ENCODE data around the gene ETV5. TPM values are rescaled to one million over a fixed set of nuclear protein-coding genes. Genes with fewer than 3 reads are reported as not detected.

ETV5 gene
- polyA plus RNA-seq, 1 experiment: 24.1 TPM

- no peak overlapping the region for H3K4me3 ChIP-seq (ENCODE audit: low read depth, low read length)
- H3K27me3 ChIP-seq (ENCODE audit: control insufficient read depth, insufficient read depth, low read length): no peaks in the 10 kb centered on the region
- DNase-seq (ENCODE audit: low read depth): no peak
- TF ChIP-seq CTCF (IDR thresholded peaks at IDR 0.05; ENCODE audit: insufficient read depth, low read depth, low read length): no peak
- ChIA-PET CTCF (no interaction called here), POLR2A (interaction anchor here (0.6 kb wide), 2 partner anchors 24 to 30 kb away, joined by 4 to 12 read pairs; partner anchors contain the start of gene ETV5)
- H3K36me3 ChIP-seq (ENCODE audit: control insufficient read depth, insufficient read depth, low read length): peaks cover 3% of the 10 kb centered on the region
Measured at GRCh38 chr3:186084264-186084663, 24.6 kb downstream of the ETV5 start.

- Histone ChIP-seq H3K27me3 (ENCODE audit: control insufficient read depth, insufficient read depth, low read length) (no peaks in the 10 kb centered on the region), H3K36me3 (ENCODE audit: control insufficient read depth, insufficient read depth, low read length) (peaks cover 3% of the 10 kb centered on the region), H3K4me3 (ENCODE audit: low read depth, low read length) (no peak overlapping the region)
- DNase-seq (ENCODE audit: low read depth): no peak
- TF ChIP-seq CTCF (IDR thresholded peaks at IDR 0.05; ENCODE audit: insufficient read depth, low read depth, low read length): no peak
- ChIA-PET CTCF (no interaction called here), POLR2A (no interaction called here)
Measured at GRCh38 chr3:186083746-186084145, 25.1 kb downstream of the ETV5 start.

- Histone ChIP-seq H3K4me3 (ENCODE audit: low read depth, low read length) (no peak overlapping the region), H3K36me3 (ENCODE audit: control insufficient read depth, insufficient read depth, low read length) (peaks cover 1% of the 10 kb centered on the region; the same call in 1 of the 2 replicates), H3K27me3 (ENCODE audit: control insufficient read depth, insufficient read depth, low read length) (no peaks in the 10 kb centered on the region)
- no peak for DNase-seq (ENCODE audit: low read depth)
- ChIA-PET CTCF (interaction anchor here (1.7 kb wide), 1 partner anchor 9 kb away, joined by 4 read pairs; no protein-coding TSS in a partner anchor), POLR2A (no interaction called here)
- no peak for TF ChIP-seq CTCF (IDR thresholded peaks at IDR 0.05; ENCODE audit: insufficient read depth, low read depth, low read length)
Measured at GRCh38 chr3:186082150-186082549, 26.7 kb downstream of the ETV5 start.

GRCh38 chr3:186081678-186082077, 27.2 kb downstream of the ETV5 start:
- TF ChIP-seq CTCF (IDR thresholded peaks at IDR 0.05; ENCODE audit: insufficient read depth, low read depth, low read length): no peak
- ChIA-PET POLR2A (no interaction called here), CTCF (interaction anchor here (1.7 kb wide), 1 partner anchor 8 kb away, joined by 4 read pairs; no protein-coding TSS in a partner anchor)
- Histone ChIP-seq H3K27me3 (ENCODE audit: control insufficient read depth, insufficient read depth, low read length) (no peaks in the 10 kb centered on the region), H3K36me3 (ENCODE audit: control insufficient read depth, insufficient read depth, low read length) (peaks cover 1% of the 10 kb centered on the region; the same call in 1 of the 2 replicates), H3K4me3 (ENCODE audit: low read depth, low read length) (no peak overlapping the region)
- DNase-seq (ENCODE audit: low read depth): no peak

- no peak overlapping the region for H3K4me3 ChIP-seq (ENCODE audit: low read depth, low read length)
- POLR2A ChIA-PET: no interaction called here
- no peak for DNase-seq (ENCODE audit: low read depth)
- no peaks in the 10 kb centered on the region for H3K27me3 ChIP-seq (ENCODE audit: control insufficient read depth, insufficient read depth, low read length)
- CTCF ChIA-PET: interaction anchor here (0.6 to 1.7 kb wide), 4 partner anchors 7 to 460 kb away, joined by 3 to 5 read pairs (median 4); no protein-coding TSS in a partner anchor
- peaks cover 1% of the 10 kb centered on the region; the same call in 1 of the 2 replicates for H3K36me3 ChIP-seq (ENCODE audit: control insufficient read depth, insufficient read depth, low read length)
- no peak for TF ChIP-seq CTCF (IDR thresholded peaks at IDR 0.05; ENCODE audit: insufficient read depth, low read depth, low read length)
Measured at GRCh38 chr3:186080849-186081438, 27.9 kb downstream of the ETV5 start.

Data from BJ (cell line).